Activated CD4-positive, alpha-beta T cell treated with anti-CD3 and anti-CD28 coated beads for 1 hour (primary cell): ENCODE results near the gene KNOP1.

Experiments used
- DNase-seq: peaks from one replicate; pipeline ENCODE4 v3.0.0-alpha.2; 2020

The KNOP1 gene

GRCh38 chr16:19706846-19707245, 11.2 kb downstream of the KNOP1 start:
- no peak for DNase-seq

GRCh38 chr16:19705843-19706242, 12.2 kb downstream of the KNOP1 start:
- no peak for DNase-seq

DNA sequence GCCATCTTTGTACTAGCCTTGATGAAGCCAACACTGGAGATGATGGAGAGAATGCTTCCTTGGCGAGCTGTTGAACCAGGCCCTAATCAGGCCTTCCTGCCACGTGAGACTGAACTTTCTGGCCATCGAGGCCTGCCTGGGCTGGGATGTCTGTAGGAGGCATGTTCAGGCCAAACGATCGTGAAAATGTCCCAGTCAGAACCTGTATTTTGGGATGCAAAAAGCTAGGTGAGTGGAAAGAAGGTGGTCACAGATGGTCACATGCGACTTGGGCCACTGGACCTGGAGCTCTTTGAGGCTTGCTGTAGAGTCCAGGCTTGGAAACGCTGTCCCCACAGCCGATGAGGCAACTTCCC, 12.9 kb downstream of the KNOP1 start:
- no peak for DNase-seq

DNA sequence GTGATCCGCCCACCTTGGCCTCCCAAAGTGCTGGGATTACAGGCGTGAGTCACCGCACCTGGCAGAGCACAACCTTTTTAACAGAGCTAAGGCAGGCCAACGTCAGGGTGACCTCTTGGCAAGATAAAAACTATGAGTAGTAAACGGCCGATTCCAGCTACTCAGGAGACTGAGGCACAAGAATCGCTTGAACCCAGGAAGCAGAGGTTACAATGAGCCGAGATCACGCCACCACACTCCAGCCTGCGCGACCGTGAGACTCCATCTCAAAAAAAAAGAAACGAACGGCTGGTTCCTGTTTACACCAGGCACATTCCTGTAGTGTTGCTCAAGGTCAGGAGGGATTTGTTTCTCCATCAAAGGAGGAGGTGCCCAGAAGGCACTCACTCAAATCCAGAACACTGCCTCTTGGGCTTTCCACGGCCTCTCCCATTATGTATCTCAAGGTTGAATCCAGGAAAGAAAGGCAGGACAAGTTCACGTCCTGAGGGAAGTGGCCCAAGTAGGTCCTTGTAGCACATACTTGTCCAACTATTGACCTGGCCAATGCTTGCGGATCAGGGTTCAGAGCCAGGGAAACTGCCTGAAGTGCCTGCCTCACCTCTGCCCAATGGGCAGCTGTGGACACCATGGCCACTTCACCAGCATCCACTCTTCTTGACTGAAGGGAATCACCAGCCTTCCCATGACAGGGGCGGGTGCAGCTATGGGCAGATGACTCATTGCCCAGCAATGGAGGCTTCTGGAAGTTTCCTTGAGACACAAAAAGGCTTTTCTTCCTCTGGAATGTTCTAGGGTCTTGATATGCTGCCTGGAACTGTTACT, 13.5 kb downstream of the KNOP1 start:
- DNase-seq: no peak

DNA sequence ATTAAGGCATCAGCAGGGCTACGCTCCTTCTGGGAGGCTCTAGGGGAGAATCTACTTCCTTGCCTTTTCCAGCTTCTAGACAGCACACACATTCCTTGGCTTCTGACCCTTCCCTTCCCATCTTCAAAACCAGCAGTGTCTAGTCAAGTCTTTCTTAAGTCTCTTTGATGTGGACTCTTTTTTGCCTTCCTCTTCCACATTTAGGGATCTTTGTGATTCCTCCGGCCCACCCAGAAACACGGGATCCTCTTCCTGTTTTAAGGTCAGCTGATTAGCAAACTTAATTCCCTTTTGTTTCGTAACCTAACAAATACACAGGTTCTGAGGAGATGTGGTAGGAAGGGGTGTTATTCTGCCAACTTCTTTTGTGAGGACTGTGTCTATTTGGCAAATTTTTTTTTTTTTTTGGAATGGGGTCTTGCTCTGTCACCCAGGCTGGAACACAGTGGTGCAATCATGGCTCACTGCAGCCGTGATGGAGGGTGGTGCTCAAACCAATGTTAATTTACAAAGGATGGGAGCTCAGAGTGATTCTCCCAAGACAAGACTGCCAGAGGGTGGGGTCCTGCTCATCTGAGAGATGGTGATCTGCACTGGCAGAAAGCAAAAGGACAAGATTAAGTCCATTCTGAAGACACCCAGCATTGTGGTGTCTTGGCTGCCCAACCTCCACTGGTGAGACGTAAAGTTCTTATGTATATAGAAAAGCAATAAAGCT, 14.7 kb downstream of the KNOP1 start:
- no peak for DNase-seq

- no peak for DNase-seq
These were observed 16.9 kb downstream of the KNOP1 start for GRCh38 chr16:19701091-19701490.

DNA sequence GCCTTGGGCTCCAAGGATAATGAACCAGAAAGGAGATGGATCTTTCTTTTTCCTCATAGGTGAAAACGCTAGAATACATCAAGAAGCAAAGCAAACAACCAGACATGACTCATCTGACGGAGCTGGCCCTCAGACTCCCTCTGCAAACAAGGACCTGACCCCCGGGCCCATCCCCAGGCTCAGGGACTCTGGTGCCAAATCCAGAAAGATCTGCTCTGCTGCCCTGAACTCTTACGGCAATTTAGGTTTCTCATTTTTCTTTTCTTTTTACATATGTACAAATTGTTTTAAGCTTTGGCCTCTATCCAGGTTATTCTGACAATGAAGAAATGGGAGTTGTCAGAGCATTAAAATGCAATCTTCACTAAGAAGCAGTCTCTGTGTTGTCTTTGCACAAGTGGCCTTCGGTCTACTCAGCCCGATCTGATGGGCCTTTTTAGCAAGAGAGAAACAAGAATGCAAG, 17.7 kb downstream of the KNOP1 start:
- DNase-seq: no peak

GRCh38 chr16:19699472-19699871, 18.6 kb downstream of the KNOP1 start:
- DNase-seq: no peak

GRCh38 chr16:19698480-19699465, 19.3 kb downstream of the KNOP1 start:
- DNase-seq: no peak

- no peak for DNase-seq
These were observed 20.2 kb downstream of the KNOP1 start for GRCh38 chr16:19697756-19698318.

- DNase-seq: no peak
These were observed 21.1 kb downstream of the KNOP1 start for GRCh38 chr16:19696961-19697360.

DNA sequence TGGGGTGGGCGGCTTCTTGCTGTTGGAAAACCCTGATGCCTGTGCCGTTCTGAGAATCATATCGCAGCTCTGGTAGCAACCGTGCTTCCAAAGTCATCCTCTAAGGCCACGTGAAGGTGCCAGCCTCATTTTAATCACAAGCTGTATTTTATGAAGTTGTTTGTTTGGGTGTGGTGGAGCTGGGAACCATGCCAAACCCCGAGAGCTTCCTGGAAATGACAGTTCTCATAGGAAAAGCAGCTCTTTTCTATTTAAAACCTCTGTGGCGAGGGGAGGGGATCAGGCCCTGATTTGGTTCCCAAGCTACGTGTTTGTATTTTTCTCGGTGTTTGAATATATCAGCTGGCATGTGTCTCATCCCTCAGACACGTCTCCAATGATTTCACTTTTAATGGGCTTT, 21.7 kb downstream of the KNOP1 start:
- DNase-seq: peak; percentile 48

DNA sequence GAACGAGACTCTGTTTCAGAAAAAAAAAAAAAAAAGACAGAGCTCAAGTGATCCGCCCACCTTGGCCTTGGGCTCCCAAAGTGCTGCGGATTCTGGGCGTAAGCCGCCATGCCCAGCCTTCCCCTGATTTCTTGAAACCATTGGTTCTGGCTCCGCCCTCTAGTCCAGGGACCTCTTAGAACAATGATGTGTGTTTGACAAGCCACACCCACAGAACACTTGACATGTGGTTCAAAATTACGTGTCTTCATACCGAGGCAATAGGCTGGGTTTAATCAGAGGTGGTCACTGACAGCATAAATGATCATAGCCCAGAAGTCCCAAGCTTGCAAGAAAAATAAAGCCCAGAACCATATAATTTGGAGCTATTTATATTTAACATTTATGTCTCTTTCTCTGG, 23.0 kb downstream of the KNOP1 start:
- no peak for DNase-seq

- no peak for DNase-seq
These were observed 26.8 kb downstream of the KNOP1 start for GRCh38 chr16:19691161-19691711.

- DNase-seq: no peak
These were observed 27.8 kb downstream of the KNOP1 start for GRCh38 chr16:19690196-19690595.

GRCh38 chr16:19689342-19689741, 28.7 kb downstream of the KNOP1 start:
- DNase-seq: no peak

- no peak for DNase-seq
These were observed 29.5 kb downstream of the KNOP1 start for GRCh38 chr16:19688396-19689024.

- DNase-seq: no peak
These were observed 30.7 kb downstream of the KNOP1 start for GRCh38 chr16:19687279-19687678.

- DNase-seq: no peak
These were observed 32.9 kb downstream of the KNOP1 start for GRCh38 chr16:19685176-19685575.

GRCh38 chr16:19683453-19684236, 34.4 kb downstream of the KNOP1 start:
- DNase-seq: no peak

GRCh38 chr16:19681637-19682036, 36.4 kb downstream of the KNOP1 start:
- DNase-seq: no peak
